Measurements from ENCODE around the gene ARHGAP6.

The ARHGAP6 gene

GRCh38 chrX:11100281-11101035, 565.3 kb downstream of the ARHGAP6 start:
- peaks cover 24% of the 10 kb centered on the region for H3K9me3 Mint-ChIP-seq
- peaks cover 33% of the 10 kb centered on the region for H3K4me1 Mint-ChIP-seq
- H3K4me3 Mint-ChIP-seq, result no peak overlapping the region
- peaks cover 4% of the 10 kb centered on the region for H3K27me3 Mint-ChIP-seq (ENCODE audit: low read depth, poor library complexity)
- no peaks in the 10 kb centered on the region for H3K36me3 Mint-ChIP-seq (ENCODE audit: low read depth)
- TF ChIP-seq CTCF (IDR thresholded peaks at IDR 0.05), result peak; percentile 36
- DNase-seq, result peak; percentile 12
- H3K27ac Mint-ChIP-seq, result no peak overlapping the region

GRCh38 chrX:11099465-11099864, 566.3 kb downstream of the ARHGAP6 start:
- Mint-ChIP-seq H3K27me3 (ENCODE audit: low read depth, poor library complexity) (no peaks in the 10 kb centered on the region), H3K9me3 (peaks cover 21% of the 10 kb centered on the region), H3K27ac (no peak overlapping the region), H3K4me3 (no peak overlapping the region), H3K4me1 (peaks cover 33% of the 10 kb centered on the region), H3K36me3 (ENCODE audit: low read depth) (no peaks in the 10 kb centered on the region)
- no peak for TF ChIP-seq CTCF (IDR thresholded peaks at IDR 0.05)
- no peak for DNase-seq

GRCh38 chrX:11097933-11098332, 567.8 kb downstream of the ARHGAP6 start:
- DNase-seq, result no peak
- H3K27me3 Mint-ChIP-seq (ENCODE audit: low read depth, poor library complexity), result no peaks in the 10 kb centered on the region
- H3K9me3 Mint-ChIP-seq, result peaks cover 20% of the 10 kb centered on the region
- TF ChIP-seq CTCF (IDR thresholded peaks at IDR 0.05), result no peak
- peaks cover 29% of the 10 kb centered on the region for H3K4me1 Mint-ChIP-seq
- H3K36me3 Mint-ChIP-seq (ENCODE audit: low read depth), result no peaks in the 10 kb centered on the region
- no peak overlapping the region for H3K4me3 Mint-ChIP-seq
- peak overlapping the region; percentile 35 for H3K27ac Mint-ChIP-seq

GRCh38 chrX:11089802-11090201, 575.9 kb downstream of the ARHGAP6 start:
- peaks cover 49% of the 10 kb centered on the region for H3K9me3 Mint-ChIP-seq
- peaks cover 9% of the 10 kb centered on the region for H3K36me3 Mint-ChIP-seq (ENCODE audit: low read depth)
- no peaks in the 10 kb centered on the region for H3K4me1 Mint-ChIP-seq
- no peaks in the 10 kb centered on the region for H3K27me3 Mint-ChIP-seq (ENCODE audit: low read depth, poor library complexity)
- H3K27ac Mint-ChIP-seq, result no peak overlapping the region
- no peak overlapping the region for H3K4me3 Mint-ChIP-seq
- DNase-seq, result no peak
- no peak for TF ChIP-seq CTCF (IDR thresholded peaks at IDR 0.05)
